ENCODE measurements around the gene SMIM23.

Gene SMIM23

DNA sequence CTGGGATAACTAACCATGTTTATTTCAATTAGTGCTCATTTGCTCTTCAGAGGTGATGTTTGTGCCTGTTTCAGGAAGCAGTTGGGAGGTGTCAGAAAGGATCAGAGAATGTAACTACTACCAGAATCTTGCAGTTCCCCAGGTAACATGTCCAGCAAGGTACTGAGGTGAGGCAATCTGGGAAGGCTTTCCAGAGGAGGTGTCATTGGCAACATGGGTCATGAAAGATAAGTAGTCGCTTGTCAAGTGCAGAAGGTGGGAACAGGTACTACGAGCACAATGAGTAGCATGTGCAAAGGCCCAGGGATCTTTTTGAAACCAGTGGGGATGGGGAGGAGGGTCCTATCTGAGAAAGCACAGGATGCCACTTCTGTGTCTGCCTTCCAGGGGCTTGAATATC, 4.8 kb downstream of the SMIM23 start:
- Histone ChIP-seq H3K27me3 (no peaks in the 10 kb centered on the region), H3K4me2 (no peak overlapping the region), H3K4me1 (peaks cover 7% of the 10 kb centered on the region), H3K9ac (no peak overlapping the region), H3K4me3 (no peak overlapping the region), H3K36me3 (no peaks in the 10 kb centered on the region), H3K9me3 (no peaks in the 10 kb centered on the region), H4K20me1 (no peaks in the 10 kb centered on the region), H3K27ac (no peak overlapping the region)
- TF ChIP-seq Cebpa-rat (IDR thresholded peaks at IDR 0.05): no peak

DNA sequence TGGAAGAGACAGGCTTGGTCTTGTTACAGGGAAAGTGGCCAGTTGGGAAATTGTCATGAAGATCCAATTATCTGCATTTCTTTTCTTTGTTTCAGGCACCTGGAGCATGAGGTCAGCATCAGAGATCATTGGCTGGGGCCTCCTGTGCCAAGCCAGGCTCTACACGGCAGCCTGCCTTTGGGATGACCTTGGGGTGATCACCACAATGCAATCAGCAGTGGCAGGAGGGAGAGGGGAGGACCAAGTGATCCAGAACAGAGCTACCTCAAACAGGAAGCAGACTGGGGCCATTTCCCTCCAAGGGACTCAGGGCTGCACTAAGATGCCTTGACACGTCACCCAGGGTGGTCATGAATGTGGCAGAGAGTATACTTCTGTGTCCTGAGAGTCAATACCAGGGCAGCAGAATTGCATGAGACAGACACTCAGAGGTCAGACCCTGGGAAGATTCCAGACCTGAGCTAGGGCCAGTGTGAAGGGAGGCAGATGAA, 8.9 kb downstream of the SMIM23 start:
- Histone ChIP-seq H3K9me3 (no peaks in the 10 kb centered on the region), H3K27ac (no peak overlapping the region), H3K4me2 (peak overlapping the region; percentile 10; the same call in 1 of the 2 replicates), H3K27me3 (no peaks in the 10 kb centered on the region), H3K9ac (no peak overlapping the region), H3K4me3 (no peak overlapping the region), H3K36me3 (no peaks in the 10 kb centered on the region), H3K4me1 (peaks cover 7% of the 10 kb centered on the region), H4K20me1 (no peaks in the 10 kb centered on the region)
- TF ChIP-seq Cebpa-rat (IDR thresholded peaks at IDR 0.05): no peak

DNA sequence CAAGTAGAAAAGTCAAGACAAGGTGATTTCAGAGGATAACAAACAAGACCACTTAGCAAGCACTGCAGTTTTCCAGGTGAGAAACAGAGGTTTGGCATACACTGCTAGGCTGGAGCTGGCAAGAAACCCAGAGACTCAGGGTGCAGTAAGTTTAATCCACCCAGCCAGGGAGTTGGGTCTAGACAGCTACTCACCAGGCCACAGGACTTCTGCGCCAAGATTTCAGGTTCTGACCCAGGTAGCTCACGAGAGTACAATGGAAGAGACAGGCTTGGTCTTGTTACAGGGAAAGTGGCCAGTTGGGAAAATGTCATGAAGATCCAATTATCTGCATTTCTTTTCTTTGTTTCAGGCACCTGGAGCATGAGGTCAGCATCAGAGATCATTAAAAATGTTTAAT, 9.8 kb downstream of the SMIM23 start:
- no peaks in the 10 kb centered on the region for H4K20me1 ChIP-seq
- H3K4me3 ChIP-seq: no peak overlapping the region
- no peak for TF ChIP-seq Cebpa-rat (IDR thresholded peaks at IDR 0.05)
- no peaks in the 10 kb centered on the region for H3K9me3 ChIP-seq
- H3K9ac ChIP-seq: no peak overlapping the region
- no peak overlapping the region for H3K4me2 ChIP-seq
- no peaks in the 10 kb centered on the region for H3K36me3 ChIP-seq
- no peaks in the 10 kb centered on the region for H3K27me3 ChIP-seq
- no peak overlapping the region for H3K27ac ChIP-seq
- peaks cover 7% of the 10 kb centered on the region for H3K4me1 ChIP-seq

DNA sequence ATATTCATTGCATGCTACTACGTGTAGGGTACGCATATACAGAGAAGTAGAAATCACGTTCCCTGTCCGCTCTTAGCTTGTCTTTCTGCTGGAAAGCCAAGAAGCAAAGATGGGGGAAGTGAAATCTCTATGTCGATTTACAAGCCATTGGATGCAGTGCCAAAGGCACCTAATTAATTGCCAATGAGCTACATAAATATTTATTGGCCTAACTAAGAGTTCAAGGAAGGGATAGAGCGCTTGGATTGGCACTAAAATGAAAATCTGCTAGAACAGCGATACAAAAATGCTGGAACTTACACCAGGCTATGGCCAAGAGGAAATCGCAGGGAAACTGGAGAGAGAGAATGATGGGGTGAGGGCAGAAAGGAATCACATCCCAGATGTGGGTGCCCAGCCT, 10.8 kb downstream of the SMIM23 start:
- H3K27ac ChIP-seq: no peak overlapping the region
- no peak overlapping the region for H3K4me2 ChIP-seq
- no peak for TF ChIP-seq Cebpa-rat (IDR thresholded peaks at IDR 0.05)
- no peaks in the 10 kb centered on the region for H4K20me1 ChIP-seq
- H3K4me3 ChIP-seq: no peak overlapping the region
- no peaks in the 10 kb centered on the region for H3K36me3 ChIP-seq
- H3K4me1 ChIP-seq: peaks cover 7% of the 10 kb centered on the region
- no peaks in the 10 kb centered on the region for H3K27me3 ChIP-seq
- no peak overlapping the region for H3K9ac ChIP-seq
- no peaks in the 10 kb centered on the region for H3K9me3 ChIP-seq

GRCh38 chr5:171797543-171797942, 11.9 kb downstream of the SMIM23 start:
- no peaks in the 10 kb centered on the region for H3K36me3 ChIP-seq
- H3K9me3 ChIP-seq: no peaks in the 10 kb centered on the region
- no peak overlapping the region for H3K9ac ChIP-seq
- no peak for TF ChIP-seq Cebpa-rat (IDR thresholded peaks at IDR 0.05)
- peaks cover 7% of the 10 kb centered on the region for H3K4me1 ChIP-seq
- H3K27me3 ChIP-seq: no peaks in the 10 kb centered on the region
- no peaks in the 10 kb centered on the region for H4K20me1 ChIP-seq
- H3K4me2 ChIP-seq: no peak overlapping the region
- no peak overlapping the region for H3K4me3 ChIP-seq
- H3K27ac ChIP-seq: no peak overlapping the region

GRCh38 chr5:171798418-171798817, 12.8 kb downstream of the SMIM23 start:
- Histone ChIP-seq H3K9ac (no peak overlapping the region), H3K36me3 (no peaks in the 10 kb centered on the region), H3K27ac (no peak overlapping the region), H3K9me3 (no peaks in the 10 kb centered on the region), H4K20me1 (no peaks in the 10 kb centered on the region), H3K4me2 (no peak overlapping the region), H3K4me3 (no peak overlapping the region), H3K27me3 (no peaks in the 10 kb centered on the region), H3K4me1 (peaks cover 7% of the 10 kb centered on the region)
- no peak for TF ChIP-seq Cebpa-rat (IDR thresholded peaks at IDR 0.05)

DNA sequence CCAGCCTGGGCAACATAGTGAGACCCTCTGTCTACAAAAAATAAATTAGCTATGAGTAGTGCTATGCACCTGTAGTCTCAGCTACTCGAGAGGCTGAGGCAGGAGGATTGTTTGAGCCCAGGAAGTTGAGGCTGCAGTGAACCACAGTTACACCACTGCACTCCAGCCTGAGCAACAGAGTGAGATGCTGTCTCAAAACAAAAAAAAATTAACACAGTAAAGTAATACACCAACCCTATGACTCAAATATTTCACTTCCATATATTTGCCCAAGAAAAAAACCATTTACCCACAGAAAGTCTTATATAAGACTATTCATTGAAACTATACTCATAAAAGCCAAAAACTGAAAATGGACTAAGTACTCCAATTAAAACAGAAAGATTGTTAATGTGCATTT, 16.2 kb downstream of the SMIM23 start:
- TF ChIP-seq Cebpa-rat (IDR thresholded peaks at IDR 0.05): no peak

DNA sequence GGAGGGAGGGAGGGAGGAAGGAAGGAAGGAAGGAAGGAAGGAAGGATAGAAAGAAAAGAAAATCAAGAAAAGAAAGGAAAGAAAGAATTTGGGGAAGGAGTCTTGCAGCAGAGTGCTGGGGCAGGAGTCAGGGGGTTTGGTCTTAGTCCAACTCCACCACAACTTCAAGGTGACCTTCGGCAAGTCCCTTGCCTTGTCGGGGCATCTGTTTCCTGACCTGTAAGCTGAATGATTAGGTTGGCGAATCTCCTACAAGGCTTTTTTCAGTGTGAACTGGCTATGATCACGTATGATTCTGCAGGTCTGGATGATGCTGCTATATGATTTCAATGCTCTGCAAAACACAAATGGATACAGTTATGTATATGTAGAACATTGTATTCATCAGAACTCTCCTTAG, 20.1 kb downstream of the SMIM23 start:
- Histone ChIP-seq H3K27me3 (peaks cover 11% of the 10 kb centered on the region; the same call in 1 of the 2 replicates), H3K27ac (no peak overlapping the region), H3K4me1 (peaks cover 13% of the 10 kb centered on the region), H3K36me3 (no peaks in the 10 kb centered on the region), H3K9ac (no peak overlapping the region), H3K4me2 (peak overlapping the region; percentile 7; the same call in 1 of the 2 replicates), H4K20me1 (no peaks in the 10 kb centered on the region), H3K4me3 (no peak overlapping the region), H3K9me3 (peaks cover under 1% of the 10 kb centered on the region; the same call in 1 of the 2 replicates)
- TF ChIP-seq Cebpa-rat (IDR thresholded peaks at IDR 0.05): no peak

More for the DNA sequence above, 16.2 kb downstream of the SMIM23 start:
- H4K20me1 ChIP-seq: no peaks in the 10 kb centered on the region
- H3K4me3 ChIP-seq: no peak overlapping the region
- H3K9ac ChIP-seq: no peak overlapping the region
- H3K4me1 ChIP-seq: peaks cover 2% of the 10 kb centered on the region
- H3K9me3 ChIP-seq: no peaks in the 10 kb centered on the region
- H3K27me3 ChIP-seq: peaks cover 1% of the 10 kb centered on the region; the same call in 1 of the 2 replicates
- H3K4me2 ChIP-seq: no peak overlapping the region
- no peak overlapping the region for H3K27ac ChIP-seq
- H3K36me3 ChIP-seq: no peaks in the 10 kb centered on the region

DNA sequence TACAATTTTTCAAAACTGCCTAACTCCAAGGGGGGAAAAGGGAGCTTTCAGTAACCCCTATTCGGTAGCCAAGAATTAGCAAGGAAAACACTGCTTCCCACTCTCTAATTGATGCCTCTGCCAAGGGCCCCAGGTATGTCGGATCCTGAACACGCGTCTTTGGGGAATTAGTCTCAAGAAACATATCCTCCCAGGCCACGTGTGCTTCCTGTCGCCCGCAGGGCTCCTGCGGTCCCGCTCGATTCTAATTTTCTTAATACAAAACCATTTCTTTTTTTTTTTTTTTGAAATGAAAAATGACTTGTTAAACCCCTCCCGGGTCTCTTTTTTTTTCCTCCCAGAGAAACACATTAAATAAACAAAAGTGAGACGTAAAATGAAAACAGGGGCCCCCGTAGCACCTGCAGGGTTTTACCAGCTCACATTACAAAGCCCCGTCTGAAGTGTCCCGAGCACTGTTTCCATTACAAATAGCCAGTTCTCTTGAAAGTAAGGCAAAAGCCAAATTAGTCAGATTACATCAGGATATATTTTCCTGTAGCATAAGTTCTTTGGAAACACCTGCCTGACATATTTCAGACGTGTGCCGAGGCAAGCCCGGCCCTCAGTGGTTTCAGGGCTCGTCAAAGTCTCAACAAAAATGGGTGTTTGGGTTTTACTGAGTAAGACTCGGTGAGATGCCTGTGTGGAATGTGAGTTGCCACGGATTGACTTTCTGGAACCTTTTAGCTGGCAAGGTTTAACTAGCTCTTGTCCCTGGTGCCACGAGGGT, 21.5 kb downstream of the SMIM23 start:
- peaks cover 11% of the 10 kb centered on the region; the same call in 1 of the 2 replicates for H3K27me3 ChIP-seq
- H3K4me3 ChIP-seq: no peak overlapping the region
- H4K20me1 ChIP-seq: no peaks in the 10 kb centered on the region
- peaks cover 13% of the 10 kb centered on the region for H3K4me1 ChIP-seq
- H3K4me2 ChIP-seq: peak overlapping the region; percentile 56
- H3K9ac ChIP-seq: no peak overlapping the region
- no peak for TF ChIP-seq Cebpa-rat (IDR thresholded peaks at IDR 0.05)
- no peak overlapping the region for H3K27ac ChIP-seq
- no peaks in the 10 kb centered on the region for H3K36me3 ChIP-seq
- peaks cover 13% of the 10 kb centered on the region for H3K9me3 ChIP-seq

DNA sequence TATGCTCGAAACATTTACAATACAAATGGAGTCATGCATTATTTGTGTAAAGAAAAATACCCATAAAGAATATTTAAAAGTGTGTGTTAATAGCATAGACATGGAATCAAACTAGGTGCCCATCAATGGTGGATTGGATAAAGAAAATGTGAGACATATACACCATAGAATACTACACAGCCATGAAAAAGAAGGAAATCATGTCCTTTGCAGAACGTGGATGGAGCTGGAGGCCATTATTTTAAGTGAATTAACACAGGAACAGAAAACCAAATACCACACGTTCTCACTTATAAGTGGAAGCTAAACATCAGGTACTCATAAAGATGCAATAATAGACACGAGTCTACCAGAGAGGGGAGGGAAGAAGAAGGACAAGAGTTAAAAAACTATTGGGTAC, 22.8 kb downstream of the SMIM23 start:
- Histone ChIP-seq H3K9ac (no peak overlapping the region), H3K4me3 (no peak overlapping the region), H3K27me3 (peaks cover 11% of the 10 kb centered on the region; the same call in 1 of the 2 replicates), H3K27ac (no peak overlapping the region), H3K4me2 (no peak overlapping the region), H3K9me3 (peaks cover 18% of the 10 kb centered on the region), H4K20me1 (no peaks in the 10 kb centered on the region), H3K36me3 (no peaks in the 10 kb centered on the region), H3K4me1 (peaks cover 13% of the 10 kb centered on the region)
- TF ChIP-seq Cebpa-rat (IDR thresholded peaks at IDR 0.05): no peak

Measured in BLaER1 (cell line).